Endodermal cell (in vitro differentiated cells): ENCODE data around the gene SLIT3. TPM values are rescaled to one million over a fixed set of nuclear protein-coding genes. Genes with fewer than 3 reads are reported as not detected.

Experiments used
- DNase-seq: peaks from one replicate; pipeline ENCODE4 v3.0.0-alpha.2; 2017
- H3K27ac ChIP-seq: 2 replicates; pipeline ENCODE4 v1.5.1; 2013; ENCODE audit warnings: mild to moderate bottlenecking, low read depth, low read length, moderate library complexity
- H3K27me3 ChIP-seq: 2 replicates; pipeline ENCODE4 v1.6.1; 2013; ENCODE audit warnings: mild to moderate bottlenecking, low read length, moderate library complexity; ENCODE audit not compliant: insufficient read depth, control insufficient read depth, poor library complexity, severe bottlenecking
- H3K36me3 ChIP-seq: 2 replicates; pipeline ENCODE4 v1.7.0; 2013; ENCODE audit warnings: mild to moderate bottlenecking, low read length, moderate library complexity; ENCODE audit not compliant: control insufficient read depth, insufficient read depth
- H3K4me1 ChIP-seq: one replicate; pipeline ENCODE4 v1.7.0; 2013; ENCODE audit warnings: low read length; ENCODE audit not compliant: control insufficient read depth, insufficient read depth
- H3K4me3 ChIP-seq: 2 replicates; pipeline ENCODE4 v1.5.1; 2013; ENCODE audit warnings: mild to moderate bottlenecking, low read length, moderate library complexity
- H3K9ac ChIP-seq: 2 replicates; pipeline ENCODE4 v1.6.1; 2013; ENCODE audit warnings: mild to moderate bottlenecking, low read length, moderate library complexity; ENCODE audit not compliant: poor library complexity, severe bottlenecking; ENCODE audit errors: extremely low read depth
- H3K9me3 ChIP-seq: 2 replicates; pipeline ENCODE4 v1.6.1; 2013; ENCODE audit warnings: mild to moderate bottlenecking, low read length, moderate library complexity; ENCODE audit not compliant: control insufficient read depth
- H3K27ac Mint-ChIP-seq: 2 replicates; pipeline ENCODE4 v1.8.0; 2020; ENCODE audit warnings: mixed read lengths
- H3K27me3 Mint-ChIP-seq: 2 replicates; pipeline ENCODE4 v1.8.0; 2021; ENCODE audit warnings: mild to moderate bottlenecking, mixed read lengths; ENCODE audit not compliant: insufficient read depth
- H3K36me3 Mint-ChIP-seq: 2 replicates; pipeline ENCODE4 v1.8.0; 2020; ENCODE audit warnings: low read depth, mixed read lengths
- H3K4me1 Mint-ChIP-seq: 2 replicates; pipeline ENCODE4 v1.8.0; 2020; ENCODE audit warnings: mixed read lengths
- H3K4me3 Mint-ChIP-seq: 2 replicates; pipeline ENCODE4 v1.8.0; 2020; ENCODE audit warnings: mild to moderate bottlenecking, moderate library complexity, mixed read lengths
- H3K9me3 Mint-ChIP-seq: 2 replicates; pipeline ENCODE4 v1.8.0; 2020; ENCODE audit warnings: mild to moderate bottlenecking, mixed read lengths
- CTCF ChIP-seq: fragments of 200-600 bp; sonication (generic); conservative IDR thresholded peaks from 2 replicates; pipeline ENCODE4 v1.5.0; 2021; ENCODE audit warnings: antibody characterized with exemption, mild to moderate bottlenecking
- WGBS, 2 experiments: methylation state at CpG; one replicate each; pipeline versions ENCODE4 v1.1.5 to v1.1.7; 2013; ENCODE audit warnings: missing lambda C conversion rate in 2 of 2, mixed read lengths in 1 of 2; ENCODE audit not compliant: insufficient coverage in 1 of 2, insufficient read length in 1 of 2; 5-methylcytosine and 5-hydroxymethylcytosine counted together
- total RNA-seq, 2 donors: library from RNA; stranded (reverse); fragmentation: NEBNext Ultra II Directional in 1 of 2; extraction: Animal tissue kit (Norgen Biotek cat#: 25700) in 1 of 2; gene quantifications; 2 replicates in 1 of 2; 3 replicates in 1 of 2; pipeline ENCODE4 v1.2.1, GENCODE V29; 2021

SLIT3 gene
- total RNA-seq, 2 donors from 2014 or later, result 2.5 to 3.4 TPM

- WGBS, 2 experiments, result 83 to 97% methylated on average over 1 to 3 of the region's 3 CpGs
- no peaks in the 10 kb centered on the region for H3K36me3 Mint-ChIP-seq
- Histone ChIP-seq H3K36me3 (no peaks in the 10 kb centered on the region), H3K4me3 (no peak overlapping the region), H3K9me3 (no peaks in the 10 kb centered on the region), H3K27me3 (no peaks in the 10 kb centered on the region), H3K9ac (no peak overlapping the region), H3K27ac (no peak overlapping the region), H3K4me1 (no peaks in the 10 kb centered on the region)
- H3K4me1 Mint-ChIP-seq, result peaks cover 11% of the 10 kb centered on the region
- no peak overlapping the region for H3K27ac Mint-ChIP-seq
- no peak for TF ChIP-seq CTCF
- no peak overlapping the region for H3K4me3 Mint-ChIP-seq
- DNase-seq, result no peak
- H3K27me3 Mint-ChIP-seq, result no peaks in the 10 kb centered on the region
- no peaks in the 10 kb centered on the region for H3K9me3 Mint-ChIP-seq
Observed at GRCh38 chr5:169244812-169245211, 56.1 kb downstream of the SLIT3 start.

DNA sequence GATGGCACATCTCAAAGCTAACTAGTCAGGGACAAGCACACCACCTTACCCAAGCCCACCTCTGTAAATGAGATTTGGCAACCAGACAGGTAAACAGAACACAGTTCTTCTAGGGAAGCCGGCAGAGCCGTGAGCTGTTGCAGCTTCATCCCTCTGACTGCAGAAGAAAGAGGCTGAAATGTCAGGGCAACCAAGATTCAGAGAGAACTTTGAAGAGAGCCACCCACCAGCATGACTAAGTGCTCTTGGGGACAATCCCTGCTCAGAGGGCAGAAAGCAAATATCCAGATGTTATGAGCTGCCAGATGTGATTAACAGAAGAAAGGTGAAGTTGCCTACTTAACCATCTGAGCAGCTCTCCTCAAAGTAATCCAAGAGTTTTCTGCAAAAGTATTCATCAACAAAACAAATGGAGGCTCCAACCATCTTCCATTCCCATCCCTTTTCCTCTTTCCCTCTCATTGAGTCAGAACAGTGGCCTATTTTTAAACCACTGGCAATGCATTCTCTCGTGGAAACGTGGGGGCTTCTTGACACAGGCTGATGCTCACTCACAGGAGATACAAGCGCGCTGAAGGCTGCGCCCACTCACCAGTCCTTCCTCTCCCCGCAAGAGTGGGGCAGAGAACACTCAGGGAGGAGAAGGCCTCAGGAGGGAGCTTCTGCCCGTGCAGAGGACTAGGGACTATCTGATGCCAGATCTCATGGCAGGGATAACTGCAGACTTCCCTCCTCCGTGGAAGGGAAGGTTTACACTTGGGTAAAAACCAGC, 57.1 kb downstream of the SLIT3 start:
- no peak overlapping the region for H3K9ac ChIP-seq
- TF ChIP-seq CTCF, result no peak
- Mint-ChIP-seq H3K27me3 (no peaks in the 10 kb centered on the region), H3K4me1 (peaks cover 2% of the 10 kb centered on the region), H3K4me3 (no peak overlapping the region), H3K36me3 (no peaks in the 10 kb centered on the region), H3K27ac (no peak overlapping the region), H3K9me3 (peaks cover under 1% of the 10 kb centered on the region)
- no peaks in the 10 kb centered on the region for H3K9me3 ChIP-seq
- no peak for DNase-seq
- H3K4me1 ChIP-seq, result no peaks in the 10 kb centered on the region
- H3K4me3 ChIP-seq, result no peak overlapping the region
- no peaks in the 10 kb centered on the region for H3K36me3 ChIP-seq
- no peak overlapping the region for H3K27ac ChIP-seq
- H3K27me3 ChIP-seq, result no peaks in the 10 kb centered on the region
- 92 to 94% methylated on average over 7 to 10 of the region's 10 CpGs for WGBS, 2 experiments

GRCh38 chr5:169242849-169243186, 58.1 kb downstream of the SLIT3 start:
- 90 to 95% methylated on average over 2 of the region's 2 CpGs for WGBS, 2 experiments
- H3K27me3 Mint-ChIP-seq, result no peaks in the 10 kb centered on the region
- no peak overlapping the region for H3K27ac Mint-ChIP-seq
- TF ChIP-seq CTCF, result no peak
- H3K4me1 Mint-ChIP-seq, result no peaks in the 10 kb centered on the region
- H3K27me3 ChIP-seq, result no peaks in the 10 kb centered on the region
- H3K4me3 Mint-ChIP-seq, result no peak overlapping the region
- no peaks in the 10 kb centered on the region for H3K4me1 ChIP-seq
- H3K9me3 Mint-ChIP-seq, result peaks cover 2% of the 10 kb centered on the region
- no peak for DNase-seq
- no peak overlapping the region for H3K4me3 ChIP-seq
- no peaks in the 10 kb centered on the region for H3K36me3 ChIP-seq
- no peak overlapping the region for H3K9ac ChIP-seq
- H3K27ac ChIP-seq, result no peak overlapping the region
- no peaks in the 10 kb centered on the region for H3K36me3 Mint-ChIP-seq
- H3K9me3 ChIP-seq, result no peaks in the 10 kb centered on the region
